Upper lobe of right lung (tissue), 1 donor: ENCODE data around the gene HDDC3. TPM values are rescaled to one million over a fixed set of nuclear protein-coding genes. Genes with fewer than 3 reads are reported as not detected.
A peak's percentile ranks its signal among the peaks of the same experiment; 100 is the strongest.
"Not testable (repeated sequence)": the region's sequence is repeated elsewhere in the genome, so short reads cannot be mapped to it uniquely, and the experiment has no call there.

Experiments
- ATAC-seq: fragments of 200-7000 bp; cut with Tn5 transposase; one replicate; pipeline ENCODE4 v1.9.1; 2020; ENCODE audit warnings: mild to moderate bottlenecking, moderate library complexity
- DNase-seq: peaks from one replicate; pipeline ENCODE4 v3.0.0-alpha.2; 2020
- H3K27ac ChIP-seq: fragments of 200-600 bp; one replicate; pipeline ENCODE4 v1.8.0; 2022
- H3K27me3 ChIP-seq: fragments of 200-600 bp; one replicate; pipeline ENCODE4 v1.8.0; 2022; ENCODE audit warnings: mild to moderate bottlenecking
- H3K36me3 ChIP-seq: fragments of 200-600 bp; one replicate; pipeline ENCODE4 v1.8.0; 2022
- H3K4me1 ChIP-seq: fragments of 200-600 bp; one replicate; pipeline ENCODE4 v1.8.0; 2022
- H3K4me3 ChIP-seq: fragments of 200-600 bp; one replicate; pipeline ENCODE4 v1.8.0; 2022; ENCODE audit warnings: mild to moderate bottlenecking
- H3K9me3 ChIP-seq: fragments of 200-600 bp; one replicate; pipeline ENCODE4 v1.8.0; 2022
- CTCF ChIP-seq: fragments of 200-600 bp; IDR thresholded peaks from one replicate; pipeline ENCODE4 v1.8.0; 2022; ENCODE audit warnings: antibody characterized with exemption
- intact Hi-C: fragments of 100-400 bp; cut with DNase I; formaldehyde crosslinking; loops from one replicate; pipeline ENCODE4 v1.11.0; 2022
- total RNA-seq: library from RNA; stranded (reverse); fragmentation: NEBNext Ultra II Directional; extraction: Animal tissue kit (Norgen Biotek cat#: 25700); gene quantifications from one replicate; pipeline ENCODE4 v1.2.1, GENCODE V29; 2021
- donor health status: DM: no; HTN: yes; CAD: no; lungs with severe emphysema.

The HDDC3 gene
- total RNA-seq, 1 donor from 2014 or later, result 12.4 TPM

- H3K9me3 ChIP-seq, result no peaks in the 10 kb centered on the region
- ATAC-seq (no peak), DNase-seq (no peak)
- intact Hi-C loops, result no loop called here
- H3K36me3 ChIP-seq, result peaks cover 99% of the 10 kb centered on the region
- H3K4me3 ChIP-seq, result no peak overlapping the region
- H3K4me1 ChIP-seq, result peaks cover 3% of the 10 kb centered on the region
- no peak for TF ChIP-seq CTCF
- no peaks in the 10 kb centered on the region for H3K27me3 ChIP-seq
- no peak overlapping the region for H3K27ac ChIP-seq
Observed at GRCh38 chr15:90912770-90913075, 19.6 kb downstream of the HDDC3 start.

- Histone ChIP-seq H3K4me1 (peaks cover 3% of the 10 kb centered on the region), H3K36me3 (peaks cover 99% of the 10 kb centered on the region), H3K27ac (no peak overlapping the region), H3K27me3 (no peaks in the 10 kb centered on the region), H3K9me3 (no peaks in the 10 kb centered on the region), H3K4me3 (no peak overlapping the region)
- intact Hi-C loops, result no loop called here
- ATAC-seq, result no peak
- TF ChIP-seq CTCF, result no peak
- DNase-seq, result peak; percentile 63
Observed at GRCh38 chr15:90911906-90912769, 20.2 kb downstream of the HDDC3 start.

GRCh38 chr15:90911302-90911623 is 21.1 kb downstream of the HDDC3 start:
- Histone ChIP-seq H3K27me3 (no peaks in the 10 kb centered on the region), H3K4me3 (no peak overlapping the region), H3K9me3 (no peaks in the 10 kb centered on the region), H3K27ac (no peak overlapping the region), H3K36me3 (peaks cover 99% of the 10 kb centered on the region), H3K4me1 (peaks cover 3% of the 10 kb centered on the region)
- no peak for DNase-seq
- no peak for ATAC-seq
- intact Hi-C loops, result no loop called here
- TF ChIP-seq CTCF, result no peak

- TF ChIP-seq CTCF, result no peak
- Histone ChIP-seq H3K4me3 (no peak overlapping the region), H3K9me3 (no peaks in the 10 kb centered on the region), H3K4me1 (peaks cover 3% of the 10 kb centered on the region), H3K27me3 (no peaks in the 10 kb centered on the region), H3K27ac (no peak overlapping the region), H3K36me3 (peaks cover 99% of the 10 kb centered on the region)
- DNase-seq, result no peak
- intact Hi-C loops, result no loop called here
- no peak for ATAC-seq
Observed at GRCh38 chr15:90910441-90911301, 21.7 kb downstream of the HDDC3 start.

- H3K9me3 ChIP-seq, result no peaks in the 10 kb centered on the region
- peaks cover 100% of the 10 kb centered on the region for H3K36me3 ChIP-seq
- DNase-seq, result no peak
- H3K4me1 ChIP-seq, result no peaks in the 10 kb centered on the region
- no peaks in the 10 kb centered on the region for H3K27me3 ChIP-seq
- no peak overlapping the region for H3K27ac ChIP-seq
- ATAC-seq, result no peak
- no peak overlapping the region for H3K4me3 ChIP-seq
- no peak for TF ChIP-seq CTCF
- intact Hi-C loops, result no loop called here
Observed at GRCh38 chr15:90909976-90910375, 22.4 kb downstream of the HDDC3 start.

GRCh38 chr15:90909449-90909848 is 22.9 kb downstream of the HDDC3 start:
- peaks cover 99% of the 10 kb centered on the region for H3K36me3 ChIP-seq
- H3K4me3 ChIP-seq, DNase-seq, H3K27ac ChIP-seq, H3K27me3 ChIP-seq, ATAC-seq, H3K9me3 ChIP-seq, intact Hi-C loops, H3K4me1 ChIP-seq: not testable (repeated sequence)
